HL-60 (cell line): ENCODE data around the gene ASXL1.

Experiments
- DNase-seq, 2 experiments: peaks; one replicate each; pipeline ENCODE4 v3.0.0-alpha.2; 2010 to 2020; ENCODE audit warnings: low read depth in 1 of 2, low spot score in 1 of 2
- H3K27ac ChIP-seq: fragments of 250-450 bp; sonication (Bioruptor Pico); replicated peaks from 2 replicates; pipeline ENCODE4 v1.5.1; 2020; ENCODE audit warnings: mild to moderate bottlenecking, moderate library complexity
- H3K27me3 ChIP-seq: fragments of 250-450 bp; sonication (Bioruptor Pico); 2 replicates; pipeline ENCODE4 v1.5.1; 2021; ENCODE audit warnings: mild to moderate bottlenecking, moderate library complexity; ENCODE audit not compliant: insufficient read depth, poor library complexity, severe bottlenecking
- H3K4me3 ChIP-seq: replicated peaks from 2 replicates; pipeline ENCODE4 v1.5.1; 2011; ENCODE audit warnings: mild to moderate bottlenecking, control low read depth, low read length; ENCODE audit not compliant: insufficient read depth
- CTCF ChIP-seq: IDR thresholded peaks from one replicate; pipeline ENCODE4 v1.5.1; 2011; ENCODE audit warnings: low read length, control low read depth, inconsistent platforms; ENCODE audit not compliant: insufficient read depth
- GABPA ChIP-seq: IDR thresholded peaks from 2 replicates; pipeline ENCODE4 v1.6.1; 2012; ENCODE audit warnings: low read depth
- POLR2AphosphoS5 ChIP-seq: IDR thresholded peaks from 2 replicates; pipeline ENCODE4 v1.6.1; 2012; ENCODE audit warnings: low read depth
- REST ChIP-seq: IDR thresholded peaks from 2 replicates; pipeline ENCODE4 v1.6.1; 2012; ENCODE audit warnings: low read depth; ENCODE audit not compliant: insufficient replicate concordance
- SPI1 ChIP-seq: IDR thresholded peaks from 2 replicates; pipeline ENCODE4 v1.6.1; 2012; ENCODE audit warnings: low read depth, mild to moderate bottlenecking, borderline replicate concordance

ASXL1 gene

GRCh38 chr20:32451682-32452461, 93.7 kb downstream of the ASXL1 start:
- TF ChIP-seq GABPA (no peak), REST (no peak), SPI1 (no peak)
- Histone ChIP-seq H3K4me3 (no peak overlapping the region), H3K27me3 (no peaks in the 10 kb centered on the region), H3K27ac (no peak overlapping the region)
- DNase-seq: no peak

GRCh38 chr20:32452776-32453466, 94.8 kb downstream of the ASXL1 start:
- Histone ChIP-seq H3K27me3 (no peaks in the 10 kb centered on the region), H3K4me3 (no peak overlapping the region), H3K27ac (no peak overlapping the region)
- no peak for DNase-seq
- TF ChIP-seq REST (no peak), CTCF (no peak), SPI1 (no peak), POLR2AphosphoS5 (no peak), GABPA (no peak)

GRCh38 chr20:32453467-32454163, 95.5 kb downstream of the ASXL1 start:
- no peak overlapping the region for H3K4me3 ChIP-seq
- no peak for DNase-seq
- no peaks in the 10 kb centered on the region for H3K27me3 ChIP-seq
- no peak overlapping the region for H3K27ac ChIP-seq
- TF ChIP-seq SPI1 (no peak), GABPA (no peak), CTCF (no peak), REST (no peak), POLR2AphosphoS5 (no peak)
